ENCODE measurements around the gene TNS3.

TNS3 gene

GRCh38 chr7:47600199-47601118 lies 18.5 kb upstream of the TNS3 start:
- H3K4me2 ChIP-seq (ENCODE audit: low read depth, low read length), result 0 out of 2 replicates have a peak overlapping the region, but pooled peaks have one; percentile 16
- H3K4me3 ChIP-seq (ENCODE audit: low read length), result no peak overlapping the region
- no peaks in the 10 kb centered on the region for H3K27me3 ChIP-seq (replicated peaks; ENCODE audit: insufficient read depth, low read length)
- H4K20me1 ChIP-seq (ENCODE audit: insufficient read depth, low read length), result no peaks in the 10 kb centered on the region
- no peaks in the 10 kb centered on the region for H3K79me2 ChIP-seq (ENCODE audit: low read length)
- DNase-seq, result peak; percentile 24
- no peaks in the 10 kb centered on the region for H3K9me2 ChIP-seq (replicated peaks; ENCODE audit: insufficient read depth, low read length)
- H3F3A ChIP-seq (ENCODE audit: insufficient read depth, low read length), result no peaks in the 10 kb centered on the region
- no peaks in the 10 kb centered on the region for H3K36me3 ChIP-seq (replicated peaks; ENCODE audit: insufficient read depth, low read length)
- peak overlapping the region; percentile 52 for H2AFZ ChIP-seq (ENCODE audit: low read length)
- H3K27ac ChIP-seq (ENCODE audit: low read length), result no peak overlapping the region
- H3K9ac ChIP-seq (ENCODE audit: low read length), result no peak overlapping the region
- no peak for TF ChIP-seq EZH2phosphoT487 (IDR thresholded peaks at IDR 0.05; ENCODE audit: low read length)
- no peak for TF ChIP-seq EZH2 (optimal IDR thresholded peaks at IDR 0.05; ENCODE audit: low read depth, low read length)
- TF ChIP-seq CTCF (IDR thresholded peaks at IDR 0.05; ENCODE audit: low read length), result no peak
- H3K4me1 ChIP-seq (ENCODE audit: low read length), result peaks cover 11% of the 10 kb centered on the region
- H3K9me3 ChIP-seq (replicated peaks; ENCODE audit: insufficient read depth, low read length), result no peaks in the 10 kb centered on the region

- no peak for TF ChIP-seq CTCF (IDR thresholded peaks at IDR 0.05; ENCODE audit: low read length)
- no peak for TF ChIP-seq EZH2 (optimal IDR thresholded peaks at IDR 0.05; ENCODE audit: low read depth, low read length)
- TF ChIP-seq EZH2phosphoT487 (IDR thresholded peaks at IDR 0.05; ENCODE audit: low read length), result no peak
- no peak overlapping the region for H3K4me3 ChIP-seq (ENCODE audit: low read length)
- no peak overlapping the region for H3K4me2 ChIP-seq (ENCODE audit: low read depth, low read length)
Measured at GRCh38 chr7:47597379-47597778, 15.5 kb upstream of the TNS3 start.

GRCh38 chr7:47596502-47597202 lies 14.7 kb upstream of the TNS3 start:
- H3F3A ChIP-seq (ENCODE audit: insufficient read depth, low read length), result no peaks in the 10 kb centered on the region
- H3K4me2 ChIP-seq (ENCODE audit: low read depth, low read length), result no peak overlapping the region
- no peaks in the 10 kb centered on the region for H3K36me3 ChIP-seq (replicated peaks; ENCODE audit: insufficient read depth, low read length)
- DNase-seq, result no peak
- H3K9me2 ChIP-seq (replicated peaks; ENCODE audit: insufficient read depth, low read length), result no peaks in the 10 kb centered on the region
- peaks cover 11% of the 10 kb centered on the region for H3K4me1 ChIP-seq (ENCODE audit: low read length)
- no peaks in the 10 kb centered on the region for H3K79me2 ChIP-seq (ENCODE audit: low read length)
- H3K9ac ChIP-seq (ENCODE audit: low read length), result no peak overlapping the region
- H3K9me3 ChIP-seq (replicated peaks; ENCODE audit: insufficient read depth, low read length), result no peaks in the 10 kb centered on the region
- no peak overlapping the region for H2AFZ ChIP-seq (ENCODE audit: low read length)
- no peak overlapping the region for H3K27ac ChIP-seq (ENCODE audit: low read length)
- H4K20me1 ChIP-seq (ENCODE audit: insufficient read depth, low read length), result no peaks in the 10 kb centered on the region
- TF ChIP-seq EZH2phosphoT487 (IDR thresholded peaks at IDR 0.05; ENCODE audit: low read length), result no peak
- no peak for TF ChIP-seq EZH2 (optimal IDR thresholded peaks at IDR 0.05; ENCODE audit: low read depth, low read length)
- TF ChIP-seq CTCF (IDR thresholded peaks at IDR 0.05; ENCODE audit: low read length), result no peak
- H3K27me3 ChIP-seq (replicated peaks; ENCODE audit: insufficient read depth, low read length), result no peaks in the 10 kb centered on the region
- H3K4me3 ChIP-seq (ENCODE audit: low read length), result no peak overlapping the region

More at GRCh38 chr7:47597379-47597778, 15.5 kb upstream of the TNS3 start:
- Histone ChIP-seq H3K79me2 (ENCODE audit: low read length) (no peaks in the 10 kb centered on the region), H3F3A (ENCODE audit: insufficient read depth, low read length) (no peaks in the 10 kb centered on the region), H2AFZ (ENCODE audit: low read length) (no peak overlapping the region), H3K9me3 (replicated peaks; ENCODE audit: insufficient read depth, low read length) (no peaks in the 10 kb centered on the region), H4K20me1 (ENCODE audit: insufficient read depth, low read length) (no peaks in the 10 kb centered on the region), H3K9me2 (replicated peaks; ENCODE audit: insufficient read depth, low read length) (no peaks in the 10 kb centered on the region), H3K27ac (ENCODE audit: low read length) (no peak overlapping the region), H3K36me3 (replicated peaks; ENCODE audit: insufficient read depth, low read length) (no peaks in the 10 kb centered on the region), H3K4me1 (ENCODE audit: low read length) (peaks cover 11% of the 10 kb centered on the region), H3K9ac (ENCODE audit: low read length) (no peak overlapping the region), H3K27me3 (replicated peaks; ENCODE audit: insufficient read depth, low read length) (no peaks in the 10 kb centered on the region)
- DNase-seq, result no peak
